ENCODE results near the gene EMC1. TPM values are rescaled to one million over a fixed set of nuclear protein-coding genes. Genes with fewer than 3 reads are reported as not detected.
"Not testable (repeated sequence)": the region's sequence is repeated elsewhere in the genome, so short reads cannot be mapped to it uniquely, and the experiment has no call there.

The EMC1 gene
- total RNA-seq, 1 experiment from 2014 or later: 66.4 TPM

- not testable (repeated sequence) for DNase-seq (ENCODE audit: low read depth)
Measured at GRCh38 chr1:19216585-19216984, 34.7 kb downstream of the EMC1 start.

GRCh38 chr1:19213580-19213979, 37.7 kb downstream of the EMC1 start:
- DNase-seq (ENCODE audit: low read depth): no peak

- no peak for DNase-seq (ENCODE audit: low read depth)
Measured at GRCh38 chr1:19212167-19212566, 39.2 kb downstream of the EMC1 start.

GRCh38 chr1:19210772-19211549, 40.4 kb downstream of the EMC1 start:
- no peak for DNase-seq (ENCODE audit: low read depth)

GRCh38 chr1:19209990-19210771, 41.1 kb downstream of the EMC1 start, which contains the start of gene UBR4:
Gene UBR4 (minus strand): TSS chr1:19210266. CDS start chr1:19210248, 18 bp downstream.
- DNase-seq (ENCODE audit: low read depth): peak; percentile 92

GRCh38 chr1:19209439-19209989, 41.8 kb downstream of the EMC1 start:
- peak; percentile 42 for DNase-seq (ENCODE audit: low read depth)

GRCh38 chr1:19208710-19209438, 42.5 kb downstream of the EMC1 start:
- DNase-seq (ENCODE audit: low read depth): peak; percentile 34

- DNase-seq (ENCODE audit: low read depth): no peak
Measured at GRCh38 chr1:19206947-19207346, 44.4 kb downstream of the EMC1 start.

GRCh38 chr1:19205845-19206244, 45.5 kb downstream of the EMC1 start:
- DNase-seq (ENCODE audit: low read depth): no peak

- no peak for DNase-seq (ENCODE audit: low read depth)
Measured at GRCh38 chr1:19205403-19205802, 45.9 kb downstream of the EMC1 start.

GRCh38 chr1:19204446-19205266, 46.7 kb downstream of the EMC1 start:
- peak; percentile 16 for DNase-seq (ENCODE audit: low read depth)

- peak; percentile 52 for DNase-seq (ENCODE audit: low read depth)
Measured at GRCh38 chr1:19203440-19203839, 47.9 kb downstream of the EMC1 start.

- DNase-seq (ENCODE audit: low read depth): no peak
Measured at GRCh38 chr1:19202396-19202795, 48.9 kb downstream of the EMC1 start.

- DNase-seq (ENCODE audit: low read depth): no peak
Measured at GRCh38 chr1:19199969-19200604, 51.2 kb downstream of the EMC1 start.

GRCh38 chr1:19199329-19199968, 51.9 kb downstream of the EMC1 start:
- no peak for DNase-seq (ENCODE audit: low read depth)

- no peak for DNase-seq (ENCODE audit: low read depth)
Measured at GRCh38 chr1:19198820-19199219, 52.5 kb downstream of the EMC1 start.

GRCh38 chr1:19197845-19198244, 53.5 kb downstream of the EMC1 start:
- no peak for DNase-seq (ENCODE audit: low read depth)

- no peak for DNase-seq (ENCODE audit: low read depth)
Measured at GRCh38 chr1:19196331-19196730, 55.0 kb downstream of the EMC1 start.

- DNase-seq (ENCODE audit: low read depth): no peak
Measured at GRCh38 chr1:19193004-19193403, 58.3 kb downstream of the EMC1 start.

GRCh38 chr1:19191811-19192210, 59.5 kb downstream of the EMC1 start:
- DNase-seq (ENCODE audit: low read depth): no peak

Data from LHCN-M2 (cell line).